HG02610 (cell line): ENCODE results near the gene TMEM163.
A peak's percentile ranks its signal among the peaks of the same experiment; 100 is the strongest.

Experiments
- ATAC-seq: cut with Tn5 transposase; IDR thresholded peaks from one replicate; pipeline ENCODE4 v1.9.1; 2021; ENCODE audit warnings: mild to moderate bottlenecking, moderate library complexity; ENCODE audit not compliant: unreplicated experiment

Gene TMEM163

GRCh38 chr2:134462791-134463698 lies 255.8 kb downstream of the TMEM163 start:
- ATAC-seq: no peak

- no peak for ATAC-seq
Measured at GRCh38 chr2:134462275-134462674, 256.5 kb downstream of the TMEM163 start.

GRCh38 chr2:134461511-134461910 lies 257.3 kb downstream of the TMEM163 start:
- ATAC-seq: no peak

- ATAC-seq: peak; percentile 58
Measured at GRCh38 chr2:134460583-134460998, 258.2 kb downstream of the TMEM163 start.

- ATAC-seq: no peak
Measured at GRCh38 chr2:134459706-134460406, 258.9 kb downstream of the TMEM163 start.

GRCh38 chr2:134458950-134459349 lies 259.9 kb downstream of the TMEM163 start:
- ATAC-seq: no peak

- no peak for ATAC-seq
Measured at GRCh38 chr2:134458473-134458853, 260.3 kb downstream of the TMEM163 start.

- ATAC-seq: no peak
Measured at GRCh38 chr2:134457765-134458472, 260.9 kb downstream of the TMEM163 start.

- no peak for ATAC-seq
Measured at GRCh38 chr2:134457353-134457752, 261.4 kb downstream of the TMEM163 start.

GRCh38 chr2:134455426-134455825 lies 263.4 kb downstream of the TMEM163 start:
- no peak for ATAC-seq

- ATAC-seq: no peak
Measured at GRCh38 chr2:134454931-134455330, 263.9 kb downstream of the TMEM163 start.

- ATAC-seq: no peak
Measured at GRCh38 chr2:134454426-134454825, 264.4 kb downstream of the TMEM163 start.

GRCh38 chr2:134453973-134454372 lies 264.8 kb downstream of the TMEM163 start:
- no peak for ATAC-seq

- no peak for ATAC-seq
Measured at GRCh38 chr2:134453476-134453875, 265.3 kb downstream of the TMEM163 start.

- no peak for ATAC-seq
Measured at GRCh38 chr2:134452042-134452733, 266.6 kb downstream of the TMEM163 start.

- no peak for ATAC-seq
Measured at GRCh38 chr2:134451347-134451630, 267.5 kb downstream of the TMEM163 start.

GRCh38 chr2:134449751-134450513 lies 268.9 kb downstream of the TMEM163 start:
- no peak for ATAC-seq

- no peak for ATAC-seq
Measured at GRCh38 chr2:134449157-134449556, 269.6 kb downstream of the TMEM163 start.

- ATAC-seq: no peak
Measured at GRCh38 chr2:134448650-134449049, 270.1 kb downstream of the TMEM163 start.

GRCh38 chr2:134447669-134448068 lies 271.1 kb downstream of the TMEM163 start:
- no peak for ATAC-seq
